PC-9 (cell line): ENCODE data around the gene NR2C2. TPM values are rescaled to one million over a fixed set of nuclear protein-coding genes. Genes with fewer than 3 reads are reported as not detected.

Experiments used
- BruUV-seq: library from RNA; stranded (reverse); fragments of 400-500 nt; replicated peaks from 2 replicates; lab custom pipeline; 2021; lab: Mats Ljungman, UMichigan
- CTCF ChIA-PET: fragments of 300-600 bp; sonication (Branson Sonifier 250); formaldehyde crosslinking; loops from one replicate; lab custom pipeline; 2022; ENCODE audit warnings: antibody characterized with exemption; lab: Charles Lee
- POLR2A ChIA-PET: fragments of 300-600 bp; sonication (Branson Sonifier 250); formaldehyde crosslinking; loops from one replicate; lab custom pipeline; 2022; ENCODE audit warnings: antibody characterized with exemption; ENCODE audit not compliant: unreplicated experiment; lab: Charles Lee
- DNase-seq, 2 experiments: peaks; one replicate each; pipeline versions ENCODE4 v3.0.0 to v3.0.0-alpha.2; 2015 to 2022; ENCODE audit warnings: mixed read lengths in 1 of 2
- H2AFZ ChIP-seq: fragments of 200-600 bp; sonication (generic); 2 replicates; pipeline ENCODE4 v1.8.1; 2017; ENCODE audit warnings: antibody characterized with exemption
- H3F3A ChIP-seq: fragments of 200-600 bp; sonication (generic); 2 replicates; pipeline ENCODE4 v1.8.1; 2017; ENCODE audit warnings: antibody characterized with exemption, mild to moderate bottlenecking, low read depth; ENCODE audit not compliant: insufficient read depth
- H3K27ac ChIP-seq: fragments of 200-600 bp; sonication (generic); 2 replicates; pipeline ENCODE4 v1.6.1; 2016; ENCODE audit warnings: mixed run types
- H3K27me3 ChIP-seq: fragments of 200-600 bp; sonication (generic); 2 replicates; pipeline ENCODE4 v1.6.1; 2016; ENCODE audit warnings: low read depth, mixed run types; ENCODE audit not compliant: insufficient read depth
- H3K36me3 ChIP-seq: fragments of 200-600 bp; sonication (generic); 2 replicates; pipeline ENCODE4 v1.6.1; 2016; ENCODE audit warnings: low read depth, mixed run types
- H3K4me1 ChIP-seq: fragments of 200-600 bp; sonication (generic); replicated peaks from 2 replicates; pipeline ENCODE4 v1.6.1; 2016; ENCODE audit warnings: mixed run types; ENCODE audit not compliant: insufficient read depth
- H3K4me2 ChIP-seq: fragments of 200-600 bp; sonication (generic); 2 replicates; pipeline ENCODE4 v1.6.1; 2017; ENCODE audit warnings: mixed run types
- H3K4me3 ChIP-seq: fragments of 200-600 bp; sonication (generic); 2 replicates; pipeline ENCODE4 v1.6.1; 2016; ENCODE audit warnings: mixed run types
- H3K79me2 ChIP-seq: fragments of 200-600 bp; sonication (generic); 2 replicates; pipeline ENCODE4 v1.6.1; 2017; ENCODE audit warnings: low read depth, mixed run types
- H3K9me2 ChIP-seq: fragments of 200-600 bp; sonication (generic); 2 replicates; pipeline ENCODE4 v1.8.1; 2017; ENCODE audit warnings: mild to moderate bottlenecking; ENCODE audit not compliant: insufficient read depth
- H3K9me3 ChIP-seq: fragments of 200-600 bp; sonication (generic); 2 replicates; pipeline ENCODE4 v1.8.1; 2016; ENCODE audit warnings: low read depth; ENCODE audit not compliant: insufficient read depth
- H4K20me1 ChIP-seq: fragments of 200-600 bp; sonication (generic); 2 replicates; pipeline ENCODE4 v1.8.1; 2017; ENCODE audit not compliant: insufficient read depth
- EZH2 ChIP-seq: fragments of 200-600 bp; sonication (generic); IDR thresholded peaks from 2 replicates; pipeline ENCODE4 v1.8.0; 2017; ENCODE audit warnings: antibody characterized with exemption, low read depth
- intact Hi-C: fragments of 100-400 bp; cut with micrococcal nuclease; formaldehyde crosslinking; loops from one replicate; pipeline ENCODE4 v1.10.0; 2022; ENCODE audit not compliant: unreplicated experiment
- total RNA-seq: library from RNA; stranded (reverse); gene quantifications from 2 replicates; pipeline ENCODE4 v1.2.3, GENCODE V29; 2021
- TF ChIP-seq, protein P1 (sequence below): fragments of 200-600 bp; sonication (generic); conservative IDR thresholded peaks from 2 replicates; pipeline ENCODE4 v1.6.1; 2017; ENCODE audit warnings: mixed run types, antibody characterized with exemption, mild to moderate bottlenecking, moderate library complexity

NR2C2 gene
- total RNA-seq, 1 experiment from 2014 or later = 44.1 TPM

DNA sequence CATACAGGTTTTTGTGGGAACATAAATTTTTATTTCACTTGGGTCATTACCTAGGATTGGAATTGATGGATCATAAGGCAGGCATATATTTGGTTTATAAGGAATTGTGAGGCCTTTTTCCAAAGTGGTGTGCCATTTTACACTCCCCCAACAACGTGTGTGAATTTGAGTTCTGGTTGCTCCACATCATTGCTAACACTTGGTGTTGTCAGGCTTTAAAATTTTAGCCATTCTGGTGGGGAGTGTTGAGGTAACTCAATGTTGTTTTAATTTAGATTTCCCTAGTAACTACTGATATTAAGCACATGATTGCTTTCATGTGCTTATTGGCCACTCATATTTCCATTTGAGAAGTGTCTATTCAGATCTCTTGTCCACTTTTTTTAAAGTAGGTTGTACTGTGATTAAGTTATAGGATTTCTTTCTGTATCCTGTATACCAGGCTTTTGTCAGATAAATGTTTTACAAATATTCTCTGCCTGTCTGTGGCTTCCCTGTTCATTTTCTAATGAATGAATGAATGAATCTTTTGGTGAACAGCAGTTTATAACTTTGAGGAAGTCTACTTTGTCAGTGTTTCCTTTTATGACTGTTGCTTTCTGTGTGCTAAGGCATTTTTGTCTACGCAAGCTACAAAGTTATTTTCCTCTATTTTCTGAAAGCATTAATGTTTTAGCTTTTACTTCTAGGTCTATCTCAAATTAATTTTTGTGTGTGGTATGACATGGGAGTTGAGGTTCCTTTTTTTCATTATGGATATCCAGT, 17.9 kb upstream of the NR2C2 start:
- TF ChIP-seq EZH2 = no peak
- TF ChIP-seq, protein P1, sequence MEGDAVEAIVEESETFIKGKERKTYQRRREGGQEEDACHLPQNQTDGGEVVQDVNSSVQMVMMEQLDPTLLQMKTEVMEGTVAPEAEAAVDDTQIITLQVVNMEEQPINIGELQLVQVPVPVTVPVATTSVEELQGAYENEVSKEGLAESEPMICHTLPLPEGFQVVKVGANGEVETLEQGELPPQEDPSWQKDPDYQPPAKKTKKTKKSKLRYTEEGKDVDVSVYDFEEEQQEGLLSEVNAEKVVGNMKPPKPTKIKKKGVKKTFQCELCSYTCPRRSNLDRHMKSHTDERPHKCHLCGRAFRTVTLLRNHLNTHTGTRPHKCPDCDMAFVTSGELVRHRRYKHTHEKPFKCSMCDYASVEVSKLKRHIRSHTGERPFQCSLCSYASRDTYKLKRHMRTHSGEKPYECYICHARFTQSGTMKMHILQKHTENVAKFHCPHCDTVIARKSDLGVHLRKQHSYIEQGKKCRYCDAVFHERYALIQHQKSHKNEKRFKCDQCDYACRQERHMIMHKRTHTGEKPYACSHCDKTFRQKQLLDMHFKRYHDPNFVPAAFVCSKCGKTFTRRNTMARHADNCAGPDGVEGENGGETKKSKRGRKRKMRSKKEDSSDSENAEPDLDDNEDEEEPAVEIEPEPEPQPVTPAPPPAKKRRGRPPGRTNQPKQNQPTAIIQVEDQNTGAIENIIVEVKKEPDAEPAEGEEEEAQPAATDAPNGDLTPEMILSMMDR = no peak
- Histone ChIP-seq H3K4me2 (no peak overlapping the region), H3K27me3 (no peaks in the 10 kb centered on the region), H3K4me1 (no peaks in the 10 kb centered on the region), H3K9me2 (no peaks in the 10 kb centered on the region), H3K4me3 (no peak overlapping the region), H2AFZ (no peak overlapping the region), H4K20me1 (no peaks in the 10 kb centered on the region), H3K79me2 (no peaks in the 10 kb centered on the region), H3F3A (no peaks in the 10 kb centered on the region), H3K27ac (no peak overlapping the region), H3K9me3 (no peaks in the 10 kb centered on the region), H3K36me3 (no peaks in the 10 kb centered on the region)
- ChIA-PET CTCF (no interaction called here), POLR2A (no interaction called here)
- intact Hi-C loops = loop anchor here (5.0 to 10.0 kb wide), 2 partner anchors 475 to 1318 kb away; no protein-coding TSS in a partner anchor
- no TSS peak for BruUV-seq
- no peak for DNase-seq

GRCh38 chr3:14933820-14934425, 13.5 kb upstream of the NR2C2 start:
- Histone ChIP-seq H4K20me1 (no peaks in the 10 kb centered on the region), H3K27ac (no peak overlapping the region), H2AFZ (no peak overlapping the region), H3K4me3 (no peak overlapping the region), H3K9me2 (no peaks in the 10 kb centered on the region), H3K79me2 (no peaks in the 10 kb centered on the region), H3K9me3 (no peaks in the 10 kb centered on the region), H3K27me3 (no peaks in the 10 kb centered on the region), H3K4me1 (no peaks in the 10 kb centered on the region), H3K36me3 (no peaks in the 10 kb centered on the region), H3F3A (no peaks in the 10 kb centered on the region), H3K4me2 (no peak overlapping the region)
- CTCF ChIA-PET = interaction anchor here (0.7 to 1.4 kb wide), 2 partner anchors 13 to 234 kb away, joined by 3 to 6 read pairs; no protein-coding TSS in a partner anchor
- no TSS peak for BruUV-seq
- POLR2A ChIA-PET = interaction anchor here (0.6 kb wide), 1 partner anchor 272 kb away, joined by 4 read pairs; no protein-coding TSS in a partner anchor
- TF ChIP-seq, protein P1 = no peak
- TF ChIP-seq EZH2 = no peak
- DNase-seq = no peak
- intact Hi-C loops = no loop called here

GRCh38 chr3:14935592-14936345, 11.6 kb upstream of the NR2C2 start:
- Histone ChIP-seq H3K79me2 (no peaks in the 10 kb centered on the region), H3F3A (no peaks in the 10 kb centered on the region), H2AFZ (no peak overlapping the region), H3K4me3 (no peak overlapping the region), H3K27me3 (no peaks in the 10 kb centered on the region), H3K4me2 (no peak overlapping the region), H3K27ac (no peak overlapping the region), H3K9me2 (no peaks in the 10 kb centered on the region), H3K36me3 (no peaks in the 10 kb centered on the region), H3K4me1 (no peaks in the 10 kb centered on the region), H4K20me1 (no peaks in the 10 kb centered on the region), H3K9me3 (no peaks in the 10 kb centered on the region)
- TF ChIP-seq EZH2 = no peak
- TF ChIP-seq, protein P1 = no peak
- BruUV-seq = no TSS peak
- ChIA-PET POLR2A (interaction anchor here (0.6 kb wide), 1 partner anchor 84 kb away, joined by 3 read pairs; no protein-coding TSS in a partner anchor), CTCF (no interaction called here)
- intact Hi-C loops = no loop called here
- DNase-seq = no peak
